Endothelial cell of umbilical vein (primary cell): ENCODE measurements around the gene ADCYAP1R1. TPM values are rescaled to one million over a fixed set of nuclear protein-coding genes. Genes with fewer than 3 reads are reported as not detected.

ENCODE experiments used
- BruUV-seq: library from RNA; stranded (reverse); fragments of 400-500 nt; replicated peaks from 2 replicates; lab custom pipeline; 2021; lab: Mats Ljungman, UMichigan
- CTCF ChIA-PET: fragments of 300-600, 350-600 bp; sonication (Branson Sonifier 250); formaldehyde crosslinking; loops from one replicate; lab custom pipeline; 2021; ENCODE audit warnings: antibody characterized with exemption, inconsistent platforms; lab: Charles Lee
- POLR2A ChIA-PET: fragments of 300-600, 350-600 bp; sonication (Branson Sonifier 250); formaldehyde crosslinking; loops from one replicate; lab custom pipeline; 2021; ENCODE audit warnings: antibody characterized with exemption, inconsistent platforms; lab: Charles Lee
- DNase-seq: peaks from one replicate; pipeline ENCODE4 v3.0.0-alpha.2; 2011; ENCODE audit warnings: low read depth, low spot score
- FAIRE-seq: peaks from 2 replicates; lab custom pipeline; 2011; peaks lifted over from hg19 to GRCh38; lab: Jason Lieb, UNC
- H2AFZ ChIP-seq: 2 replicates; pipeline ENCODE4 v1.6.0; 2012; ENCODE audit warnings: low read depth, low read length, control low read depth, inconsistent platforms
- H3K27ac ChIP-seq: 2 replicates; pipeline ENCODE4 v1.5.1; 2011; ENCODE audit warnings: low read depth, mild to moderate bottlenecking, control low read depth, low read length, moderate library complexity; ENCODE audit not compliant: insufficient read depth
- H3K27me3 ChIP-seq, 2 experiments: 2 replicates each; pipeline versions ENCODE4 v1.6.0 to v1.6.1; 2011; ENCODE audit warnings: low read length in 2 of 2, mixed read lengths in 1 of 2; ENCODE audit not compliant: control insufficient read depth in 2 of 2, insufficient read depth in 2 of 2
- H3K36me3 ChIP-seq, 2 experiments: 2 replicates in 1 of 2; 3 replicates in 1 of 2; pipeline ENCODE4 v1.5.1; 2011; ENCODE audit warnings: low read length in 2 of 2, mild to moderate bottlenecking in 1 of 2, moderate library complexity in 1 of 2; ENCODE audit not compliant: control insufficient read depth in 2 of 2, insufficient read depth in 2 of 2; ENCODE audit errors: extremely low read depth in 1 of 2
- H3K4me1 ChIP-seq: 3 replicates; pipeline ENCODE4 v1.5.1; 2011; ENCODE audit warnings: mild to moderate bottlenecking, low read length; ENCODE audit not compliant: control insufficient read depth, insufficient read depth; ENCODE audit errors: extremely low read depth
- H3K4me2 ChIP-seq: 2 replicates; pipeline ENCODE4 v1.6.1; 2011; ENCODE audit warnings: low read length, control low read depth, mixed read lengths; ENCODE audit not compliant: insufficient read depth
- H3K4me3 ChIP-seq, 3 experiments: fragments of 200-600 bp in 1 of 3; sonication (generic), shearing (Covaris generic) in 1 of 3; replicated peaks in 1 of 3; 2 replicates each; pipeline ENCODE4 v1.5.1; 2011 to 2016; ENCODE audit warnings: control low read depth in 3 of 3, low read length in 3 of 3, mild to moderate bottlenecking in 2 of 3, inconsistent platforms in 1 of 3, low read depth in 1 of 3, moderate library complexity in 1 of 3; ENCODE audit not compliant: insufficient read depth in 1 of 3
- H3K79me2 ChIP-seq: 2 replicates; pipeline ENCODE4 v1.6.0; 2012; ENCODE audit warnings: low read length, inconsistent platforms; ENCODE audit not compliant: control insufficient read depth, insufficient read depth
- H3K9ac ChIP-seq: replicated peaks from 2 replicates; pipeline ENCODE3; 2011; ENCODE audit warnings: low read length, control low read depth; ENCODE audit not compliant: insufficient read depth; ENCODE audit errors: extremely low read depth
- H3K9me1 ChIP-seq: replicated peaks from 3 replicates; pipeline ENCODE4 v1.6.0; 2011; ENCODE audit warnings: mild to moderate bottlenecking, low read length; ENCODE audit not compliant: control insufficient read depth, insufficient read depth; ENCODE audit errors: extremely low read depth
- H3K9me3 ChIP-seq: replicated peaks from 2 replicates; pipeline ENCODE4 v1.5.1; 2012; ENCODE audit warnings: low read length, inconsistent platforms; ENCODE audit not compliant: control insufficient read depth, insufficient read depth
- H4K20me1 ChIP-seq: replicated peaks from 2 replicates; pipeline ENCODE3; 2011; ENCODE audit warnings: mild to moderate bottlenecking, low read length; ENCODE audit not compliant: control insufficient read depth, insufficient read depth; ENCODE audit errors: extremely low read depth
- EZH2 ChIP-seq: IDR thresholded peaks from 2 replicates; pipeline ENCODE4 v1.6.1; 2012; ENCODE audit warnings: borderline replicate concordance, low read depth, mild to moderate bottlenecking, moderate library complexity, low read length, inconsistent platforms; ENCODE audit not compliant: severe bottlenecking
- FOS ChIP-seq: IDR thresholded peaks from 2 replicates; pipeline ENCODE4 v1.6.1; 2011; ENCODE audit warnings: mild to moderate bottlenecking, low read length, moderate library complexity, borderline replicate concordance; ENCODE audit not compliant: insufficient read depth
- GATA2 ChIP-seq: IDR thresholded peaks from 2 replicates; pipeline ENCODE4 v1.7.0; 2011; ENCODE audit warnings: low read depth, mild to moderate bottlenecking, moderate library complexity, mixed read lengths, low read length; ENCODE audit not compliant: insufficient read length, insufficient read depth
- JUN ChIP-seq: IDR thresholded peaks from 2 replicates; pipeline ENCODE4 v1.6.1; 2011; ENCODE audit warnings: borderline replicate concordance, low read depth; ENCODE audit not compliant: insufficient read length, insufficient read depth
- MYC ChIP-seq: IDR thresholded peaks from one replicate; pipeline ENCODE4 v1.6.1; 2011; ENCODE audit warnings: mild to moderate bottlenecking, low read depth, low read length
- POLR2A ChIP-seq: IDR thresholded peaks from 2 replicates; pipeline ENCODE4 v1.6.1; 2012; ENCODE audit warnings: low read depth, mild to moderate bottlenecking, control low read depth, low read length
- POLR2AphosphoS5 ChIP-seq: IDR thresholded peaks from 2 replicates; pipeline ENCODE4 v1.6.1; 2012; ENCODE audit warnings: low read depth, mild to moderate bottlenecking, control low read depth, low read length, moderate library complexity; ENCODE audit not compliant: insufficient read depth
- dilution Hi-C: fragments of 300-500 bp; cut with MboI; formaldehyde crosslinking; loops from one replicate; pipeline ENCODE4 v1.15.0; 2019; ENCODE audit warnings: low sequenced_read_pairs; ENCODE audit not compliant: extremely low pct_ligation_motif_present
- intact Hi-C: fragments of 100-400 bp; cut with micrococcal nuclease; formaldehyde crosslinking; loops from one replicate; pipeline ENCODE4 v1.10.0; 2022
- polyA plus RNA-seq, 4 experiments: library from polyadenylated mRNA; depleted of rRNA in 3 of 4; stranded (reverse) in 3 of 4; unstranded in 1 of 4; fragments of >200 nt; gene quantifications; 2 replicates each; pipeline versions ENCODE4 v1.2.1 to v1.2.3, GENCODE V29; 2011 to 2012; ENCODE audit warnings: missing spikeins in 1 of 4
- total RNA-seq: library from RNA; stranded (reverse); gene quantifications from 2 replicates; pipeline ENCODE4 v1.2.3, GENCODE V29; 2021
- TF ChIP-seq, protein P1 (sequence below), 2 donors: IDR thresholded peaks; 1 replicate in 1 of 2; 2 replicates in 1 of 2; pipeline ENCODE4 v1.5.1; 2011; ENCODE audit warnings: low read length in 2 of 2, mild to moderate bottlenecking in 2 of 2, moderate library complexity in 2 of 2, control low read depth in 1 of 2, inconsistent platforms in 1 of 2, low read depth in 1 of 2; ENCODE audit not compliant: insufficient read depth in 1 of 2; ENCODE audit errors: extremely low read depth in 1 of 2
- TF ChIP-seq, protein P2 (sequence below): IDR thresholded peaks from 2 replicates; pipeline ENCODE4 v1.6.1; 2011; ENCODE audit not compliant: insufficient read depth, insufficient read length

Gene ADCYAP1R1
- total and polyA plus RNA-seq, 2 donors (not counting 3 experiments of a cell fraction or from before 2014, with no cell fraction given), result 0.04 TPM; not detected in 1

DNA sequence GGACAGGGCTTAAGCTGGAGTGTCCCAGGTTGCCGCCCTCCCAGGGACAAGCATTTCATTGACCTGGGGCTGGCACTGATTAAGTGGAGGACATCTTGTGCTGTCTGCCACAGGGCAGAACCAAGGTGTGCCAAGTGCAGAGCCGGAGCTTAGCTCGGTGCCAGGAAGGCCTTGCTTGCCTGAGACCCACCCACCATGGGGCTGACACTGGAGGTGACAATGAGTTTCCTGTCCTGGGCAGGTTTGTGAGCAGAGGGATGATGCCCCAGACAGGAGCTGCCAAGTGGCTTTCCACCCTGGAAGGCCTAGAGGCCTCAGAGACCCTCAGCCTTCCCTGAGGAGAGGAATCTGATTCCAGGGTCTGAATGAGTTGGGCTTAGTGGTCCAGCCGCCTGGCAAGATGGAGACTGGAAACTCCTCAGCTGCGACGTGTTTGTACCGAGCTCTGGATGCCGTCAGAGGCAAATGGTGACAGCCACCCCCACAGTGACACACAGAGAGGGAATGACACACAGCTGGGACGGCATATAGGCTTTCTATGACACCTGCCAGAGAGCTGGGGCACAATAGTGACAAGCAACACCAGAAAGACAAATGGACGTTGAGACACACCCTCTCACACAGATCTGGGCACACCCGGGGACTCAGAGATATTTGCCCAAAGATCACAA is 2.6 kb downstream of the ADCYAP1R1 start:
- dilution Hi-C loops, result no loop called here
- no TSS peak for BruUV-seq
- H3K9ac ChIP-seq, result no peak overlapping the region

DNA sequence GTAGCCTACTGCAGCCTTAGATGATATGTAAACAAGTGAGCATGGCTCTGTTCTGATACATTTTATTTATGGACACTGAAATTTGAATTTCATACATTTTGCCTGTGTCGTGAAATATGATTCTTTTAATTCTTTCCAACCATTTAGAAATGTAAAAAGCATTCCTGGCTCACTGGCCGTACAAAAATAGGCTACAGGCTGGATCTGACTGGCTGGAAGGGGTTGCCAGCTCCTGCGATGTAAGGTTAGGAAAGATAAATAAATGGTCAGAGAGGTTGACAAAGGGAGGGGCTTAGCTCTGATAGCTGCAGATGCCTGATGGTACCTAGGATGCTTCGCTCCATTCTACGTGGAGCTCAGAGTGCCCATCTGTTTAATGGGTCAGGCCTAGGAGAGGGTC is 3.4 kb downstream of the ADCYAP1R1 start:
- intact Hi-C loops, result loop anchor here (5.0 kb wide), 1 partner anchor 253 kb away; no protein-coding TSS in a partner anchor
- CTCF ChIA-PET, result interaction anchor here (1.0 to 2.6 kb wide), 3 partner anchors 16 to 72 kb away, joined by 3 to 14 read pairs (median 11); no protein-coding TSS in a partner anchor
- Histone ChIP-seq H3K27me3 (peaks cover 31 to 36% of the 10 kb centered on the region in 2 experiments), H3K27ac (no peak overlapping the region), H3K9me1 (no peaks in the 10 kb centered on the region), H3K79me2 (no peaks in the 10 kb centered on the region), H3K4me2 (no peak overlapping the region), H3K36me3 (no peaks in the 10 kb centered on the region), H3K4me3 (no peak overlapping the region), H2AFZ (no peak overlapping the region), H3K4me1 (no peaks in the 10 kb centered on the region), H3K9me3 (no peaks in the 10 kb centered on the region), H3K9ac (no peak overlapping the region), H4K20me1 (no peaks in the 10 kb centered on the region)
- DNase-seq (no peak), FAIRE-seq (no peak)
- POLR2A ChIA-PET, result no interaction called here
- dilution Hi-C loops, result no loop called here
- no peak for TF ChIP-seq EZH2
- TF ChIP-seq, protein P1, sequence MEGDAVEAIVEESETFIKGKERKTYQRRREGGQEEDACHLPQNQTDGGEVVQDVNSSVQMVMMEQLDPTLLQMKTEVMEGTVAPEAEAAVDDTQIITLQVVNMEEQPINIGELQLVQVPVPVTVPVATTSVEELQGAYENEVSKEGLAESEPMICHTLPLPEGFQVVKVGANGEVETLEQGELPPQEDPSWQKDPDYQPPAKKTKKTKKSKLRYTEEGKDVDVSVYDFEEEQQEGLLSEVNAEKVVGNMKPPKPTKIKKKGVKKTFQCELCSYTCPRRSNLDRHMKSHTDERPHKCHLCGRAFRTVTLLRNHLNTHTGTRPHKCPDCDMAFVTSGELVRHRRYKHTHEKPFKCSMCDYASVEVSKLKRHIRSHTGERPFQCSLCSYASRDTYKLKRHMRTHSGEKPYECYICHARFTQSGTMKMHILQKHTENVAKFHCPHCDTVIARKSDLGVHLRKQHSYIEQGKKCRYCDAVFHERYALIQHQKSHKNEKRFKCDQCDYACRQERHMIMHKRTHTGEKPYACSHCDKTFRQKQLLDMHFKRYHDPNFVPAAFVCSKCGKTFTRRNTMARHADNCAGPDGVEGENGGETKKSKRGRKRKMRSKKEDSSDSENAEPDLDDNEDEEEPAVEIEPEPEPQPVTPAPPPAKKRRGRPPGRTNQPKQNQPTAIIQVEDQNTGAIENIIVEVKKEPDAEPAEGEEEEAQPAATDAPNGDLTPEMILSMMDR (IDR thresholded peaks at IDR 0.05; ENCODE audit: extremely low read depth in 1 of 2, insufficient read depth in 1 of 2, low read depth in 1 of 2, low read length in 2 of 2), result no peak
- no peak for TF ChIP-seq JUN
- TF ChIP-seq, protein P2, sequence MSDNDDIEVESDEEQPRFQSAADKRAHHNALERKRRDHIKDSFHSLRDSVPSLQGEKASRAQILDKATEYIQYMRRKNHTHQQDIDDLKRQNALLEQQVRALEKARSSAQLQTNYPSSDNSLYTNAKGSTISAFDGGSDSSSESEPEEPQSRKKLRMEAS, result no peak
- TF ChIP-seq FOS, result no peak
- no peak for TF ChIP-seq GATA2
- TF ChIP-seq MYC, result no peak
- TF ChIP-seq POLR2AphosphoS5, result no peak
- no peak for TF ChIP-seq POLR2A
- BruUV-seq, result no TSS peak

More for the DNA sequence above, 2.6 kb downstream of the ADCYAP1R1 start:
- intact Hi-C loops, result loop anchor here (5.0 kb wide), 1 partner anchor 252 kb away; no protein-coding TSS in a partner anchor
- H3K27me3 ChIP-seq, result peaks cover 32 to 43% of the 10 kb centered on the region in 2 experiments
- CTCF ChIA-PET, result interaction anchor here (1.8 to 2.3 kb wide), 2 partner anchors 68 to 71 kb away, joined by 9 to 11 read pairs; no protein-coding TSS in a partner anchor
- no peaks in the 10 kb centered on the region for H3K36me3 ChIP-seq
- H3K27ac ChIP-seq, result no peak overlapping the region
- no peaks in the 10 kb centered on the region for H3K9me3 ChIP-seq
- no peaks in the 10 kb centered on the region for H4K20me1 ChIP-seq
- no peak for TF ChIP-seq POLR2A
- no peaks in the 10 kb centered on the region for H3K9me1 ChIP-seq
- DNase-seq, result no peak
- H3K4me1 ChIP-seq, result no peaks in the 10 kb centered on the region
- H3K4me3 ChIP-seq, result no peak overlapping the region
- FAIRE-seq, result no peak
- POLR2A ChIA-PET, result interaction anchor here (0.6 kb wide), 1 partner anchor 1084 kb away, joined by 6 read pairs; no protein-coding TSS in a partner anchor
- H3K4me2 ChIP-seq, result no peak overlapping the region
- H2AFZ ChIP-seq, result no peak overlapping the region
- H3K79me2 ChIP-seq, result no peaks in the 10 kb centered on the region
